Right renal cortex interstitium (tissue), 3 donors: ENCODE results near the gene TRAPPC12. TPM values are rescaled to one million over a fixed set of nuclear protein-coding genes. Genes with fewer than 3 reads are reported as not detected.

Source experiments
- DNase-seq, 3 donors: peaks; one replicate each; pipeline ENCODE4 v3.0.0-alpha.2; 2013; ENCODE audit warnings: low read depth in 3 of 3, low spot score in 2 of 3
- polyA plus RNA-seq, 3 donors: library from polyadenylated mRNA; unstranded; fragments of 120-200 nt; gene quantifications; one replicate each; pipeline ENCODE4 v1.2.1, GENCODE V29; 2013; ENCODE audit not compliant: insufficient read length in 3 of 3

The TRAPPC12 gene
- polyA plus RNA-seq, 3 donors = 62.0 to 67.1 (median 65.9) TPM

- no peak for DNase-seq
These were observed 25.8 kb downstream of the TRAPPC12 start for GRCh38 chr2:3405307-3405706.

- DNase-seq = no peak
These were observed 26.4 kb downstream of the TRAPPC12 start for GRCh38 chr2:3405876-3406275.

DNA sequence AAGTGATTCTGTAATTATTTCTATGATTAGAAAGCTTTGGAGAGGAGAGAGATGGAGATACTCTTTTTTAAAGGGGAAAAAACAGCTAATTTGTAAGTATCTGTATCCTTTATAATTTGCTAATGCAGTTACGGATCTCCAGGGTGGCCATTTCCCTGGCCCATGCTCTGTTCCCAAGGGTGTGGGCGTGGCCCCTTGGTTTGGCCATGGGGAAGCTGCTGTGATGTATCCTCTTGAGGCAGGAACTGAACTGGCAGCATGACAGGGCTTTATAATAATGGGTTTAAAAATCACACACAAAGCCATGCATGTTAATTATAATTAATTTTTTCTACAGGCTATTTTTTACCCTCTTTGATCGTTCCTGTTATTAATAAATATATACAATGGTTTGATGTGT, 27.0 kb downstream of the TRAPPC12 start:
- DNase-seq = no peak

DNA sequence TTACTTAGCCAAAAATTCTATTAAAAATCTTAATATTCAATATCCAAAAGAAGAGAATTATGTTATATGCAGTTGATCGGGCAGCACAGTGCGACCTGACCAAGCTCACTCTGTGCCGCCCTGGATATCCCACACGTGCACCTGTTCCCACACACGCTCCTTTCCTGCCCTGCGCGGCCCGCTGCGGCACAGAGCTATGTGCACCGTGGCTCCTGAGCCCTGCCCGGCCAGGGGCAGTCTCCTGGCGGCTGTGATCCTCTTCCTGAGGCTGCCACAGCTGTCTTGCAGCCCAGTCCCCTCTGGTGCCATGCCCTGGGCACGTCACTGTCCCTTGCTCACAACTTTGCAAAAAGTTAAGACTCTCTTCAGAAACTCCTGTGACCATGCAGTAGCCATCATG, 29.3 kb downstream of the TRAPPC12 start:
- DNase-seq = no peak

DNA sequence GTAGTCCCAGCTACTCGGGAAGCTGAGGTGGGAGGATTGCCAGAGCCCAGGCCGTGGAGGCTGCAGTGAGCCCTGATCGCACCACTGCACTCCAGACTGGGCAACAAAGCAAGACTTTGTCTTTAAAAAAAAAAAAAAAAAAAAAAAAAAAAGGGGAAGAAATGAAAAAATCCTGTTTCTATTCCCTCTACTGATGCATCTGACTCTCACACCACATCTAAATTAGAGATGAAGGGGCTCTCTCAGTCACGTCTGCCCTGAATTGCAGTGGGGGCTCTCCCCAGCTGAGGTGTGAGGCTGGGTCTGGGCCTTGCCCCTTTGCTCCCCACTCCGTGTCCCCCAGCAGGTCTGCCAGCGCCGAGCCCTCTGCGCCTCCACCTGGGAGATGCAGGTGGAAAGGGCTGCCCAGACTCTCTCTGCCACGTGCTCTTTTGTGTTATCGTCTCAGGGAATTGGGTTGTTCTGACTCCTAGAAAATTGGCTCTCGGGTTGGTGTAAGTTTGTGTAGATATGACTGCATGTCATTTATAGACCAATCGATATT, 30.2 kb downstream of the TRAPPC12 start:
- DNase-seq = no peak

GRCh38 chr2:3411103-3411502, 31.6 kb downstream of the TRAPPC12 start:
- no peak for DNase-seq

- DNase-seq = no peak
These were observed 34.2 kb downstream of the TRAPPC12 start for GRCh38 chr2:3413697-3414096.

DNA sequence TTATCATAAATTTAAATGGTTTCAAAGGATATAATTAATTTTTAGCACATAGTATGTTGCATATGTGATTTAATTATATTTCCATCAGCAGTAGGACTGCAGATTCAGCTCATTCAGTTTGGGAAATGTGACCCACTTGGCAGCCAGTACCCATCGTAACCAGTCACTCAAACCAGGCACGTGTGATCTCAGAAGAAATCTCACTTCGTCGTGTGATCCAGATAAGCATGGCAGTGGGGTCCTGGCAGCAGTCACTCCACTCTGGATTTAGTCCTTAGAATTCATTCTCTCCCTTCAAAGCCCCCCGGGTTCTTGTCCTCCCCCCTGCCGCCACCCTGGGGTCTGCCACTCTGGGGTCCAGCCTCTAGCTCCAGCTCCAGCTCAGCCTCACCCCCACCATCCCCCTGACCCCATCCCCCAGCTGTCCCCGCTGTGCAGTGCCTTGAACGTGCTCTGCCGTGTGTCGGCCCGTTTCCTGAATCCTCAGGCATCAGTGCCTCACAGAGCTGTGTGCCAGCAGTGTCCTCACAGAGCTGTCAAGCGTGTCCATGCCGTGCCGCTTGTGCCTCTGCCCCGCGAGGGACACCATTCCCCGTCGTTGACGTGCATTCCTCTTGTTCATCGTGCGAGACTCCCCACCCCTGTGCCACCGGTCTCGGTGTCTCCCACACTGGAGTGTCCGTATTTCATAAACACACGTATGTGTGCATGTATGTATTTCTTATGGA, 34.8 kb downstream of the TRAPPC12 start:
- no peak for DNase-seq

- DNase-seq = no peak
These were observed 39.4 kb downstream of the TRAPPC12 start for GRCh38 chr2:3418766-3419404.

DNA sequence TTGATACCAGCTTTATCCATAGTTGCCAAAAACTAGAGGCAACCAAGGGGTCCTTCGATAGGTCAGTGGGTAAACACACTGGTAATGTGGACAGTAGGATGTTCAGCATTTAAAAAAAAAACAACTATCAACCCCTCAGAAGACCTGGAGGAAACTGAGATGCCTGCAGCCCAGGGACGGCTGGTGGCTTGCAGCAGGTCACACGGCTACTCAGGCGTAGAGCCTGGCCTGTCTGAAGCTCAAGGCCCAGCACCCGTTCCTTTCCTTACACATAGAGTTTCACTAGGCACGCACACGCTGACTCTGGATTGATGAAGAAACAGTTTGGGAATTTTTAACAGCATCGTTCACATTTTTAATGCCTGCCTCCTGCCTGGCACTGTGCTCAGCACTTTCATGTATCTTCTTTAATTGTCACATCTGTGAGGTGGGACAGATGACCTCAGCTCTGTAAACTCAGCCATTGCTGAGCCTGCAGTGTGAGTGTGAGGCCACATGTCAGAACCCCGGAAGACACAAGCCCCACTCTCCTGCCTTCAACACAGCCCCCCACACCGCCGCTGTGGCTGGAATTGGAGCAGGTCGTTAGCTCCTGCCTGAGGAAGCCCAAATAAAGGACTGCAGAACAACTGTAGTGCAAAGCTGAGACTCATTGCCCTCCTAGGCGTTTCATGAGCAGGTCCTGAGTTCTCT, 40.7 kb downstream of the TRAPPC12 start:
- DNase-seq = no peak

GRCh38 chr2:3420769-3421397, 41.4 kb downstream of the TRAPPC12 start:
- no peak for DNase-seq

DNA sequence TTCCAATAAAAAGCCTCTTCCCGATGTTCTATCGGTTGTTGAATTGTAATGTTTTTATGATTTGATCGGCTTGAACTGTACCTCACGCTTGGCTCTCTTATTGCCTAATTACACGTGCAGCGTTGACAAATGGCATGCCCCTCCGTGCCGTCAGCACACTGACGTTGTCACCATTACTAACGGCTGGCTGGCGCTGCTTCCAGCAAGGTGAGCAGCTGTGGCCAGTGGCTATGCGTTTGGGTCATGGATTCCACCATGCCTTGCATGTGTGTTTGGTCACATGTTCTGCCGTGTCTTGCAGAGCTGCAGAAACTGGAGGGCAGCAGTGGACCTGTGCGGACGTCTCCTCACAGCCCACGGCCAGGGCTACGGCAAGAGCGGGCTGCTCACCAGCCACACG, 42.1 kb downstream of the TRAPPC12 start:
- DNase-seq = no peak

GRCh38 chr2:3422161-3422779, 42.8 kb downstream of the TRAPPC12 start:
- DNase-seq = no peak

DNA sequence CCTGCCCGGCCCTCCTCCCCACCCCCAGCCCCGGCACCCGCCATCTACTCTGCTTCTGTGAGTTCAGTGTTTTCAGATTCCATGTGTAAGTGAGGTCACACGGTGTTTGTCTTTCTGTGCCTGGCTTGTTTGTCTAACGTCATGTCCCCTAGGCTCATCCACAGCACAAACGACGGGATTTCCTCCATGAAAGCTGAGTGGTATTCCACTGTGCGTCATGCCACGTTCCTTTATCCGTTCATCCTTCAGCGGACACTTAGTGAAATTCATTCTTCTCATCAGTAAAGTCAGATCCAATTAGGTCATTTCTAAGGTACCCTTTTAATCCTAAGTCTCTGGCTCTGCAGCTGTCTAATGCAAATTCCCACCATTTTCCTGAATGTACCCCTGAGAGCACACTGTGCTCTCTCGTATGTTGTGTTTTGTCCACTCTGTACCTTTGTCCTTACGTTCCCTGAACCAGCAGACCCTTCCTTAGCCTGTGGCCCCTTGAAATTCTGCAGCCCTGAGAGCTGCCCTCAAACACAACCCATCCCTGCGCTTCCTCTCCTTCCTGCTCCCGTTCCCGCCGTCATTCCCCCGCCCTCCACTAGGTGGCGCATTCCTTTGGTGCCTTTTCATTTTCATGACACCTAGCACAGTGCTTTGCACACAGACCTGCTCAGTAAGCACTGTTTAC, 44.1 kb downstream of the TRAPPC12 start:
- peak in 1 of 3 donors; percentile 14 for DNase-seq

DNA sequence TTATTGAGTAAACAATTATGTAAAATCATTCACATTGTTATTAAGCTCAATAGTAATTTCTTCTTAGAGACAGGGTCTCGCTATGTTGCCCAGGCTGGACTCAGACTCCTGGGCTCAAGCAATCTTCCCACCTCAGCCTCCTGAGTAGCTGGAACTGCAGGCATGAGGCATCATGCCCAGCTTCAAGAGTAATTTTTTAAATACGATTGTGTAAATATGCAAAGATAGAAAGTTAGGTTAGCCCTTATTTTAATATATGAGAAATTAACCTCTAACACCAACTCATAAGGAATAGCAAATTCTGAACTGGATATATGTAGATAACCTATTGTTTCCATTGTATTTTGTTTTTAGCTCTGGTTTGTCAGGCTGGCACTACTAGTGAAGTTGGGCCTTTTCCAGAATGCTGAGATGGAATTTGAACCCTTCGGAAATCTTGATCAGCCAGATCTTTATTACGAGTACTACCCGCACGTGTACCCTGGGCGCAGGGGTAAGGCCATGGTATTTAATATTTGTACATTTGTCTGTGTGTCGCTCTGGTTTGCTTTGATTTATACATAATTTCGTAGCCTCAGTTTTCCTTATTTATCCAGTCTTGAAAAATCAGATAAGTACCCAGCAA, 44.8 kb downstream of the TRAPPC12 start:
- no peak for DNase-seq

DNA sequence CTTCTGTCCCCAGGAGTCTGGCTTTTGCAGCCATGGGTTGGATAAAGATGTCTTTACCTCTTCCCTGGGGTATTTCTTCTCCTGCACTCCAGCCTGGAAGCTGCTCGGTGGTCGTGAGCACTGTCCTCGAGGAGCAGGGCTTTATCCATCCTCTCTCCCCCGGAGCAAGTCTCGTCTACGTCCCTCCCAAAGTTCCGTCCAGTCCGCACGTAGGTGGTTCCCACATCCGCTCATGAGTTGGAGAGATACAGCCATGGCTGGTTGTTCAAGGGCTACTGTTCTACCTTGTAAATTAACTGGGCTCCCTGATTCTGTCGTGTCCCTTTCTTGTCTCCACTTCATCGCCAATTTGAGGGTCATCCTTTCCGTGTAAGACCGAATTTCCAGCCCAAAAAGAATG, 47.1 kb downstream of the TRAPPC12 start:
- DNase-seq = no peak

GRCh38 chr2:3427272-3427671, 47.8 kb downstream of the TRAPPC12 start:
- no peak for DNase-seq

DNA sequence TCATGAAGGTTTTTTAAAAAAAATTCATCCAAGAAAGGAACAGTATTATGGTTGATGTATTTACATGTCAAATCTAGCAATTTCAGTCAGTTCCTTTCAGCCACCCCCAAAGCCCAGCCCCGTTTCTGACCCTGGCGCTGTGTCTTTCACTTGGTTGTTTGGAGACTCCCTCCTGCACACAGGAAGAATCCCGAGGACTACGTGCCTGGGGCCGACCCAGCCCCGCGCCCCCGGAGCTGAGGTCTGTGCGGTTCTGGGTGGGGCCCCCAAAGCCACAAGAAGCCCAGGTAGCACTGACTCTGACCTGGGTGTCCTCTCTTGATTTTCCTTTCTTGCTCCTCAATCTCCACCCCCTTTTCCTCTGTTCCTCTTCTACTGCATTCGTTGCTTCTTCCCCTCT, 49.1 kb downstream of the TRAPPC12 start:
- DNase-seq = no peak

- no peak for DNase-seq
These were observed 49.6 kb downstream of the TRAPPC12 start for GRCh38 chr2:3429066-3429610.
